ENCODE measurements around the gene APP.
"Not testable (repeated sequence)": the region's sequence is repeated elsewhere in the genome, so short reads cannot be mapped to it uniquely, and the experiment has no call there.

APP gene

GRCh38 chr21:26082549-26082948 is 88.0 kb downstream of the APP start:
- TF ChIP-seq CTCF (IDR thresholded peaks at IDR 0.05; ENCODE audit: extremely low read depth, insufficient read depth, missing control alignments): no peak
- in situ Hi-C loops (cut with MboI; ENCODE audit: low pct_unique_long_range_greater_than_20kb, low sequenced_read_pairs, unreplicated experiment): no loop called here
- no peak for DNase-seq (ENCODE audit: low spot score)

DNA sequence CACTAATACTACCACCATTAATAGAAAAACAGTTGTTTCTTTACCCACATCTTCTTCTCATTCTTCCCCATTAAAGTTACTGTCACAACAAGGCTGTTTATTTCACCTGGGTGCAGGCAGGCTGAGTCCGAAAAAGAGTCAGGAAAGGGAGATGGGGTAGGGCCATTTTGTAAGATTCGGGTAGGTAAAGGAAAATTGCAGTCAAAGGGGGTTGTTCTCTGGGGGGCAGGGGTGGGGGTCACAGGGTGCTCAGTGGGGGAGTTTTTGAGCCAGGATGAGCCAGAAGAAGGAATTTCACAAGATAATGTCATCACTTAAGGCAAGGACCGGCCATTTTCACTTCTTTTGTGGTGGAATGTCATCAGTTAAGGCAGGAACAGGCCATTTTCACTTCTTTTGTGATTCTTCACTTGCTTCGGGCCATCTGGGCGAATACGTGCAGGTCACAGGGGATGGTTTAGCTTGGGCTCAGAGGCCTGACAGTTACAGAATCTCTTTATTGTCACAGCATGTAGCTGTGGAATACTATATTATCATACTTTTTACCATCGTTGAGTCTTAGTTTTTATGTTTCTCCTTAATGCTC is 89.3 kb downstream of the APP start:
- in situ Hi-C loops (cut with MboI; ENCODE audit: low pct_unique_long_range_greater_than_20kb, low sequenced_read_pairs, unreplicated experiment); DNase-seq (ENCODE audit: low spot score): not testable (repeated sequence)

DNA sequence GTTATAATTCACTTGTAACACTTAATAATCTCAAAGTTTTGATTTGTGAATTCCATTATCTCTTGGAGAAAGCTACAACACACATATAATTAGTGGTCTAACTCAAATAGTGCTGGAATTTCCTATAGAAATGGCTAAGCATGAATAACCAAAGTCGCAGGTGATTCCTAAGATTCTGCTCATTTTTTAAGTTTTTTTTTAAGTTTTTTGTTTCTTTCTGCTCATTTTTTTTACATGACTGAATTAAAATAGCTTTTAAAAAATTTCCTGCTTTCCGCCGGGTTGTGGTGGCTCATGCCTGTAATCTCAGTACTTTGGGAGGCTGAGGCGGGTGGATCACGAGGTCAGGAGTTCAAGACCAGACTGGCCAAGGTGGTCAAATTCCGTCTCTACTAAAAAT is 90.4 kb downstream of the APP start:
- DNase-seq (ENCODE audit: low spot score): no peak
- in situ Hi-C loops (cut with MboI; ENCODE audit: low pct_unique_long_range_greater_than_20kb, low sequenced_read_pairs, unreplicated experiment): no loop called here
- no peak for TF ChIP-seq CTCF (IDR thresholded peaks at IDR 0.05; ENCODE audit: extremely low read depth, insufficient read depth, missing control alignments)

- in situ Hi-C loops (cut with MboI; ENCODE audit: low pct_unique_long_range_greater_than_20kb, low sequenced_read_pairs, unreplicated experiment): no loop called here
- no peak for TF ChIP-seq CTCF (IDR thresholded peaks at IDR 0.05; ENCODE audit: extremely low read depth, insufficient read depth, missing control alignments)
- no peak for DNase-seq (ENCODE audit: low spot score)
Observed at GRCh38 chr21:26079366-26079765, 91.2 kb downstream of the APP start.

DNA sequence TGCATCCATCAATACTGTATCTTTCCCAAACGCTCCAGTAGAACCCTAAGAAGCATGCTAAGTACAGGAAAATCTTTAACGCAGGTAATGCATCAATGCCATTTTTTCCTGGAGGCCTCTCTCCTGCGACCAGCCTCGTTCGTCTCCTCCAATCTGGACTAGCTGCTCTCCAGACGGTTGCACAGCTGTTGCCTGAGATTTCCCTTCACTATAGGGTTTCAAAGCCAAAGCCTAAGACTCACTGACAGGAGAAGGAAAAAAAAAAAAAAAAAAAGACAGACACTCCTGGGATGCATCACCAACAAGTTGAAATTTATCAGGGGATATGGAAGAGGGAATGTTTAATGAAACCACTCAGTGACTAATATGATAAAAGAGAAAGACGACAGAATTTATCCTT is 93.0 kb downstream of the APP start:
- TF ChIP-seq CTCF (IDR thresholded peaks at IDR 0.05; ENCODE audit: extremely low read depth, insufficient read depth, missing control alignments): no peak
- no peak for DNase-seq (ENCODE audit: low spot score)
- in situ Hi-C loops (cut with MboI; ENCODE audit: low pct_unique_long_range_greater_than_20kb, low sequenced_read_pairs, unreplicated experiment): no loop called here

DNA sequence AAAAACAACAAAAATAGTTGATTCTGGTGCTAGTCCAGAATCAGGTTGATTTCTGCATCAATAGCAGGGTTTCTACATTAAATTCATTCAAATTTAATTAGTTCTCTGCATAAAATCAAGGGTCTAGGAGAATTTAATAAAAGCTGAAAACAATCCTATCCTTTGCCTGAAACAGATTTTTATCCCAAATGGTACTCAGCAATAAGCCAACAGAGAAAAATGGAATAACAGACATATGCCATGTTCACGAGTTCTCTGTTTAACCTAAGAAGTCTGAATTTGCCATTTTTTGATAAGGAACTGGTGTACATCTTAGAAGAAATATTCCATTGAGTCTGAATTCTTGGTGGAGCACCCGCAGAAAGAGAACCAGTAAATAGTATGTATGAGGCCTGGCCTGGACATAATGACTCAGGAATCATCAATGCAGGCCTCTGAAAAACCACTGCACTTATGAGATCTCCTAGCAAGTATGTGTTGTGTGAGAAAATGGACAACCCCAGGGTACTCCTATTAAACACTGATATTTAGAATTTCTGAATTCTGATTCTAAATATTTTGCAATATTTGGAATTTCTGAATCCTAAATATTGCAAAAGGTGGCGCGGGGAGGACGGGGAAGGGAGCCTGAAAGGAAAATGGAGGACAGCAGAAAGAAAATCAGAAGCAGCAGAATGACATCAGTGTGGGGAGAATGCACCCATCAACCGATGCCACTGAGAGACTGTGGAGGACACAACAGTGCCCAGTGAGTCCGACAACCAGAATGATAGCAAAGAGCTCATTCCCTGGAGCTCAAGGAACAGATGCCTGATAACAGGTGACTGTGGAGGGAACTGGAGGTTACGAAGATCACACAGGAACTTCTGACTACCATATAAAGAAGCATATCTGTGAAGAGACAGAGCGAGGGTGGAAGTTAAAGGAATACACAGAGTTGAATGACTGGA is 97.6 kb downstream of the APP start:
- in situ Hi-C loops (cut with MboI; ENCODE audit: low pct_unique_long_range_greater_than_20kb, low sequenced_read_pairs, unreplicated experiment): no loop called here
- DNase-seq (ENCODE audit: low spot score): no peak
- TF ChIP-seq CTCF (IDR thresholded peaks at IDR 0.05; ENCODE audit: extremely low read depth, insufficient read depth, missing control alignments): no peak

DNA sequence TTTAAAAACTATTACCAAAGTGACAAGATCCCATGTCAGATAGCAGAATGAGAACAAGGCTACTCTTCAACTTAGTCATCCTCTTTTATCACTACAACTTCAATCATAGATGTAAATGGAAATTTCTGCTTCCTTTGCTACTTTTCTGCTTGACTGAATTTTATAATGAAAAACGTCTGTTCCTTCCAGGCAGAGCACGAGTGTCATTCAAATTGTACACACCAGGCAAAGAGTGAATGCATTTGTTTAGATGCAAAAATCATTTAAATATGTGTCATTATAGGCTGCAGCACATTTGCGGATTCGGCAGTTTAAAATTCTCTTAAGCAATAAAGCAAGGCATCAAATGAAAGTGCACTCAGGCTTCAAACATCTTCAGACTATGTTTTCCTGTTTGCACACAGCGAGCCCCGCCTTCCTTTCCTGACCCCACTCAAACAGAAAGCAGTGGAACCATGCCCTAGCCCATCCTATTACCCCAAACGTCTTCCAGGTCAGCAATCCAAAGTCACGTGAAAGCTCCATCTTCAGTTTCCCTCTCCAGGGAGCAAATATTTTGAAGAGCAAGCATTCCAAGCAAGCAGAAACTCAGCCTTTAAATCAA is 99.6 kb downstream of the APP start:
- in situ Hi-C loops (cut with MboI; ENCODE audit: low pct_unique_long_range_greater_than_20kb, low sequenced_read_pairs, unreplicated experiment): no loop called here
- no peak for DNase-seq (ENCODE audit: low spot score)
- no peak for TF ChIP-seq CTCF (IDR thresholded peaks at IDR 0.05; ENCODE audit: extremely low read depth, insufficient read depth, missing control alignments)

Data from GM13977 (cell line).